ENCODE data around the gene IL1R2.

IL1R2 gene

DNA sequence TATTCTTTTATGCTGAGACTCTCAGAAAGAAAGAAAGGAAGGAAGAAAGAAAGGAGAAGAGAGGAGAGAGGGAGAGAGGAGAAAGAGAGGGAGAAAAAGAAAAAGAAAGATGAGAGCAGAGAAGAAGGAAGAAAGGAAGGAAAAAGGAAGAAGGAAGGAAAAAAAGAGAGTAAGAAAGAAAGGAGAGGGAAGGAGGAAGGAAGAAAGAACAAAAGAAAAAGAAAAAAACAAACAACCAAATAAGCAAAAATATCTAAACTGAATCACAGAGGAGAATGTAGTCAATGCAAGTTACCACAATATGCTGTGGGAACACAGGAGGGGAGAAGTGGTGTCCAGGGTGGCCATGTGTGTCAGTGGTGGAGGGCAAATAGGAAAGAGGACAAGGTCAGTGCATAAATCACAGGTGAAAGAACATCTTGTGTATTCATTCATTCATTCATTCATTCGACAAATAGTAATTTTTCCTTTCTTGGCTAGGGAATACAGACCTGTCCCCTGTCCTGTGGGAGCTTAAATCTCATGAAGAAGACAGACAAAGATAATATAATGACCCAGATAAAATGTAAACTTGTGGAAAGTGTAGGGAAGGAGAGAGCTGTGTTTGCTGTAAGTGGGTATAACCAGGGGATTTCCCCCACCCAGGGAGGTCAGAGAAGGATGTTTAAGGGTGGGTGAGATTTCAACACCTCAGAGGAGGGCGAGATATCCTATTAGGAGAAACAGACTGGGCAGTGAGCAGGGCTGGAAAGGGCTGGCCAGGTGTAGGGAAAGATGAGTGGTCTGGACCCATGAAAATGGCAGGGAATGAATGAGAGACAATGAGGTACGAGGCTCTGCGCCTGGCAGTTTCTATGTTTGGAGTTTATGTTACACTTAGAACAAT lies 50.7 kb downstream of the IL1R2 start:
- DNase-seq (ENCODE audit: low read depth) = no peak
- in situ Hi-C loops (cut with HindIII; ENCODE audit: low sequenced_read_pairs) = no loop called here
- TF ChIP-seq CTCF (IDR thresholded peaks at IDR 0.05; ENCODE audit: low read depth, low read length, missing control alignments) = no peak
- no peak overlapping the region for H3K4me3 ChIP-seq (ENCODE audit: low read depth, low read length)

DNA sequence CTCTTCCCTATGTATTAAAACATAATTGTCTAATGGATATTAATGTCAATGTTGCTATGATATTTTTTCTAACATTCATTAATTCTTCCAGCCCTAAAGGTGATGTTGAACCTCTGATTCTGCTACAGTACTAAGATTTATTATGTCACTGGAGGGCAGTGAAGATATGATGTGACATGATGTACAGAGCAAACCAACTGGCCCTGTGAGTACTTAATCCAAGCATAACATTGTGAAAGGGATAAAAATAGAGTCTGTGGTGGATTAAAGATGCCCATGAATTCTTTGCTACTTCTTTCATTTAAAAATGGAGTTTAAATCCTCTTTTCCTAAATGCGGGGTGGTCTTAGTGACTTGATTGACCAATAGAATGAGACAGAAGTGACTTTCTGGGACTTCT lies 51.8 kb downstream of the IL1R2 start:
- in situ Hi-C loops (cut with HindIII; ENCODE audit: low sequenced_read_pairs) = no loop called here
- no peak overlapping the region for H3K4me3 ChIP-seq (ENCODE audit: low read depth, low read length)
- no peak for DNase-seq (ENCODE audit: low read depth)
- no peak for TF ChIP-seq CTCF (IDR thresholded peaks at IDR 0.05; ENCODE audit: low read depth, low read length, missing control alignments)

GRCh38 chr2:102044235-102044896 lies 52.6 kb downstream of the IL1R2 start:
- no peak for DNase-seq (ENCODE audit: low read depth)
- in situ Hi-C loops (cut with HindIII; ENCODE audit: low sequenced_read_pairs) = no loop called here
- no peak overlapping the region for H3K4me3 ChIP-seq (ENCODE audit: low read depth, low read length)
- no peak for TF ChIP-seq CTCF (IDR thresholded peaks at IDR 0.05; ENCODE audit: low read depth, low read length, missing control alignments)

- TF ChIP-seq CTCF (IDR thresholded peaks at IDR 0.05; ENCODE audit: low read depth, low read length, missing control alignments) = no peak
- H3K4me3 ChIP-seq (ENCODE audit: low read depth, low read length) = no peak overlapping the region
- no peak for DNase-seq (ENCODE audit: low read depth)
- in situ Hi-C loops (cut with HindIII; ENCODE audit: low sequenced_read_pairs) = no loop called here
Measured at GRCh38 chr2:102044967-102045489, 53.3 kb downstream of the IL1R2 start.

- H3K4me3 ChIP-seq (ENCODE audit: low read depth, low read length) = no peak overlapping the region
- in situ Hi-C loops (cut with HindIII; ENCODE audit: low sequenced_read_pairs) = no loop called here
- no peak for TF ChIP-seq CTCF (IDR thresholded peaks at IDR 0.05; ENCODE audit: low read depth, low read length, missing control alignments)
- DNase-seq (ENCODE audit: low read depth) = no peak
Measured at GRCh38 chr2:102045697-102046096, 53.9 kb downstream of the IL1R2 start.

DNA sequence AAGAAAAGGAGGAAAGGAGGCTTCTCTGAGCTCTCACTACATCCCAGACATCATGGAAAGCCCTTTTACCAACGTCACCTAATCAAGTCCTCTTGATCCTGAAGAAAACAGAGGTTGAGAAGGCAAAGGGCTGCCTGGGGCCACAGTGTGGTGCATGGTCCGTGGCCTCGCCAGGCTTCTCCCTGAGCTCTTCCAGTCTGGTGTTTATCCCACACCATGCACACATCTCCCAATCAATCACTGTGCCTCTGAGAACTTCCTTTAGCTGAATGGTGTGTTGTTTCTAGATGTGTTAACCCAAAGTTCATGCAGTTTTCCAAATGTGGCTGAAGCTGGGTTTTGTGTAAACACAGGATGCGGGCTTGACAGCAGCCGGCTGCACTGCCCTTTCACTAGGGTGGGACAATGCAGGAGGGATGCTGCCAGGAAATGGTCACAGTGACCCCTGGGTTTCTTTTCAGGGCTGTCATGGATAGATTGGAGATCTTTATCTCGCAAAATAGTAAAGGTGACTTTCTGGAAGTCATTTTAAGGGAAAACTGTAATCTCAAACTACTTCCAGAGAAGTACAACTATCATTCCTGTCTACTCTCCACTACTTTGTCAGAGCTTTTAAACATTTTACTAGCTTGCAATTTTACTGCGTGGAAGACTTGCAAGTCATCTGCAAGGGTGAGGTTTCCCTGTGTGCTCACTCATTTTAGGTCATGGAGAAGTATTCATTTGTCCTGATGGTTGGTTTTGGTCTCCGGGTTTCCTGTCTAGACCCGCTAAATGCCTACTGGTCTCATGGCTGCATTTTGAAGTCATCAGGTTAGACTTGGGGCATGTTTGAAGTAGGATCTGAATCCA lies 54.6 kb downstream of the IL1R2 start:
- in situ Hi-C loops (cut with HindIII; ENCODE audit: low sequenced_read_pairs) = no loop called here
- no peak for DNase-seq (ENCODE audit: low read depth)
- no peak for TF ChIP-seq CTCF (IDR thresholded peaks at IDR 0.05; ENCODE audit: low read depth, low read length, missing control alignments)
- no peak overlapping the region for H3K4me3 ChIP-seq (ENCODE audit: low read depth, low read length)

All from astrocyte of the cerebellum (primary cell).